ENCODE measurements around the gene SP9.
"Not testable (repeated sequence)": the region's sequence is repeated elsewhere in the genome, so short reads cannot be mapped to it uniquely, and the experiment has no call there.

Gene SP9

DNA sequence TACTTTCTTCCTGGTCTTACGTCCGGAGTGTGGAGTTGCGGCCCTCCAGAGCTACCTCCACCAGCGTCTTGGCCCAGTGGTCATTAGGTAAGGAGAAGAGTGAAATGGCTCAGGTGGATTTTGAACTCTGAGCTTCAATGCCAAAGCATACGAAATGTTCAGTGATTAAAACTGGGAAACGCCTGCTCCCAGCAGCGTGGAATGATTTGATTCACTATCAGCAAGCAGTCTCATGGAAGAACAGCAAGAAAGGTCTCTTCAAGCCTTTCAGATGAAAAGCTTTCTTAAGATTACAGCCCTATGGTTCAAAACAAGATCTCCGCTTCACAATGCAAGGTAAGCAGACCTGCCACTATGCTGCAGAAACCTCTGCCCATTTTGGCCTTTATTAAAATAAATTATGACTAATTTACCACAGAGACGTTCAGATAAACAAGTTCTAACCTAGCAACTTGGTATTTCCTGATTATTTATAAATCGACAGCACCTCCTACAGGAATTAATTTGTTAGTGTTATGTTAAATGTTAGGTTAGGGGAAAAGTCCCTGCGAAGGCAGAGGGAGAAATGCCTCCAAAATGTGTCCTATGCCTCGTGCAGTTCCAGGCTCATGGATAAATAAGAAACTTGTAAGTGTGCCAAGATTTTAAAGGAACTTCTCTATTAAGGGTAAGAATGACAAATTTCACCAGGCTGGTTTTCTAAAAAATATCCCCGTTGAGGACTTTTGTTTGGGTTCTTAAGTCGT, 10.1 kb downstream of the SP9 start:
- H3K27me3 ChIP-seq (ENCODE audit: control insufficient read depth in 5 of 5, insufficient read depth in 4 of 5, low read length in 5 of 5) = peaks cover 31 to 47% (median 40%) of the 10 kb centered on the region in 5 donors
- peaks cover 10 to 21% (median 14%) of the 10 kb centered on the region in 5 donors for H3K36me3 ChIP-seq (ENCODE audit: control insufficient read depth in 5 of 5, insufficient read depth in 5 of 5, low read length in 5 of 5)
- H3K9ac ChIP-seq (ENCODE audit: low read length in 5 of 5) = no peak overlapping the region
- H3K4me3 ChIP-seq (ENCODE audit: low read depth in 1 of 5, low read length in 5 of 5) = no peak overlapping the region
- no peak overlapping the region for H3K27ac ChIP-seq (ENCODE audit: low read depth, low read length)
- H3K9me3 ChIP-seq (ENCODE audit: control insufficient read depth in 5 of 5, low read length in 5 of 5) = peaks cover 0 to 3% (median 0%) of the 10 kb centered on the region in 5 donors
- peaks cover 2 to 38% (median 24%) of the 10 kb centered on the region in 5 donors for H3K4me1 ChIP-seq (ENCODE audit: control insufficient read depth in 5 of 5, insufficient read depth in 5 of 5, low read length in 5 of 5)

DNA sequence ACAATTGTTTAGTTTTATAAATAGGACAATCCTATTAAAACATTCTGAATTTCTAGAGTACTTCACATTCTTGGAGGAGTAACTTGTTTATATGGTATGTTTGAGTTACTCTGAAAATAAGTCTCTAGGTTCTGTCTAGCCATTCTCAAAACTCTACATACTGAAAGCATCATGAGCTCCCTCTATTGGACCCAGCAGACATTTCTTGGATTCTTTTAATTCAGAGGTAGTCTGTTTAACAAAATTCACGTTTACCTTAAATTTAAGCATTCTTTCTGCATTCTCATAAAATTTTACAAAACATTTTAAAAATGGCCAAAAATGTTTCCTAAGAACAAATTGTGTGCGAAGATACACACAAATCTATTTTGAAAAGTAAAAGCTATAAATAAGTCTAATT, 15.3 kb downstream of the SP9 start:
- Histone ChIP-seq H3K27ac (ENCODE audit: low read depth, low read length) (no peak overlapping the region), H3K9me3 (ENCODE audit: control insufficient read depth in 5 of 5, low read length in 5 of 5) (peaks cover 0 to 3% (median 0%) of the 10 kb centered on the region in 5 donors), H3K27me3 (ENCODE audit: control insufficient read depth in 5 of 5, insufficient read depth in 4 of 5, low read length in 5 of 5) (peaks cover 0 to under 1% (median 0%) of the 10 kb centered on the region in 5 donors), H3K4me3 (ENCODE audit: low read depth in 1 of 5, low read length in 5 of 5) (no peak overlapping the region), H3K36me3 (ENCODE audit: control insufficient read depth in 5 of 5, insufficient read depth in 5 of 5, low read length in 5 of 5) (peaks cover 10 to 25% (median 17%) of the 10 kb centered on the region in 5 donors), H3K4me1 (ENCODE audit: control insufficient read depth in 5 of 5, insufficient read depth in 5 of 5, low read length in 5 of 5) (peaks cover 0 to 2% (median 0%) of the 10 kb centered on the region in 5 donors), H3K9ac (ENCODE audit: low read length in 5 of 5) (no peak overlapping the region)

DNA sequence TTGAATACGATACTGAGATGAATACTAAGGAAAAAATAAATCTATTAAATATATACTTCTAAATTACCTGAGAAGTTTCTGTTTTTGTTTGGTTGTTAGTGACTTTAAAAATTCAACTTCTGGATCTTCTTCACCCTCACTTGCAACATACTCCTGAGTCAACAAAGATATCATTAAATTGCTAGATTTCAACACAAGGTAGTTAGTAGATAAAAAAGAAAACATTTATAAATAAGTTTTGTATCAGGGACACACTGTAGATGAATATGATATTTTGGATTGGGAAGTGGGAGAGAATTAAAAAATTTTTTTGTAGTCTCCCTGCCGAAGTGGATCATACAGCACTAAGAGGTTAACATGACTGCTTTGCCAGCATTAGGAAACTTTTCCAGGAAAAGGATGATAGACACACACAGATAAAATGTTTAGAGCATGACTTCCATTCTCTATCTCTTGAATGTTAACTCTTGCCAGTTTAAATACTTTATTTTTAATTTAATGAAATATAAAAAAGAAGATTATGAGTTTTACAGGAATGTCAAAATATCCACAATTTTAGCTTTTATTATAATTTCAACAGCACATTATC, 15.9 kb downstream of the SP9 start:
- Histone ChIP-seq H3K9me3 (ENCODE audit: control insufficient read depth in 5 of 5, low read length in 5 of 5) (peaks cover 0 to 3% (median 0%) of the 10 kb centered on the region in 5 donors), H3K4me1 (ENCODE audit: control insufficient read depth in 5 of 5, insufficient read depth in 5 of 5, low read length in 5 of 5) (peaks cover 0 to 2% (median 0%) of the 10 kb centered on the region in 5 donors), H3K4me3 (ENCODE audit: low read depth in 1 of 5, low read length in 5 of 5) (no peak overlapping the region), H3K27me3 (ENCODE audit: control insufficient read depth in 5 of 5, insufficient read depth in 4 of 5, low read length in 5 of 5) (no peaks in the 10 kb centered on the region), H3K36me3 (ENCODE audit: control insufficient read depth in 5 of 5, insufficient read depth in 5 of 5, low read length in 5 of 5) (peaks cover 10 to 25% (median 17%) of the 10 kb centered on the region in 5 donors), H3K9ac (ENCODE audit: low read length in 5 of 5) (peak overlapping the region in 1 of 5 donors; percentile 16), H3K27ac (ENCODE audit: low read depth, low read length) (no peak overlapping the region)

DNA sequence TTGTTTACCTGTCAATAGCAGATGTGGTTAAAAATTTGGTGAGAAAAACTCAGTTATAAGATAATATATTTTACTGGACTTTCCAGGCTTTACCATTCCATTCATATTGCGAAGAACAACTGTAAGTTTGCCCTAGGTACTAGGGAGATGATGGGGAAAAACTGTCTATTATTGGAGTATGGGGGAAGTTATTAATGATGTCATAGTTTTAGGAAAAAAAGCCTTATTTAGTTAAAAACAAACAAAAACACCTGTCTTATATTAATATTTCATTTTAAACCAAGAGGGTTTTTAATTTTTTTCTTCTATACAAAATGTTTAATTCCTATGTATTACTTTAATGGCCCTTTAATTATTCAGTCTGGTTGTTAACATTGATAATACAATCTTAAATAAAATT, 18.2 kb downstream of the SP9 start:
- no peaks in the 10 kb centered on the region for H3K27me3 ChIP-seq (ENCODE audit: control insufficient read depth in 5 of 5, insufficient read depth in 4 of 5, low read length in 5 of 5)
- peaks cover 0 to 2% (median 0%) of the 10 kb centered on the region in 5 donors for H3K4me1 ChIP-seq (ENCODE audit: control insufficient read depth in 5 of 5, insufficient read depth in 5 of 5, low read length in 5 of 5)
- H3K4me3 ChIP-seq (ENCODE audit: low read depth in 1 of 5, low read length in 5 of 5) = no peak overlapping the region
- H3K9ac ChIP-seq (ENCODE audit: low read length in 5 of 5) = no peak overlapping the region
- H3K9me3 ChIP-seq (ENCODE audit: control insufficient read depth in 5 of 5, low read length in 5 of 5) = no peaks in the 10 kb centered on the region
- H3K27ac ChIP-seq (ENCODE audit: low read depth, low read length) = no peak overlapping the region
- H3K36me3 ChIP-seq (ENCODE audit: control insufficient read depth in 5 of 5, insufficient read depth in 5 of 5, low read length in 5 of 5) = peaks cover 11 to 21% (median 13%) of the 10 kb centered on the region in 5 donors

DNA sequence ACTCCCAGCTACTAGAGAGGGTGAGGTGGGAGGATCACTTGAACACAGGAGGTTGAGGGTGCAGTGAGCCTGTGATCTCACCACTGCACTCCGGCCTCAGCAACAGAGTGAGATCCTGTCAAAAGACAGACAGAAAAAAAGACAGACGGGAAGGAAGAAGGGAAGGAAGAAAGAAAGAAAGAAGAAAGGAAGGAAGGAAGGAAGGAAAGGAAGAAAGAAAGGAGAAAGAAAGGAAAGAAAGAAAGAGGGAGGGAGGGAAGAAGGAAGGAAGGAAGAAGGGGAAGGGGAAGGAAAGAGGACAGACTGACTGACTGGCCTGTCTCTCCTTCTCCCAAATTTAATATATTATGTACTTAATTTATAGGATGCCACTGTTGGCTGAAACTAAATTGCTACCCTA, 21.6 kb downstream of the SP9 start:
- H3K9ac ChIP-seq (ENCODE audit: low read length in 5 of 5) = no peak overlapping the region
- H3K27me3 ChIP-seq (ENCODE audit: control insufficient read depth in 5 of 5, insufficient read depth in 4 of 5, low read length in 5 of 5) = no peaks in the 10 kb centered on the region
- H3K36me3 ChIP-seq (ENCODE audit: control insufficient read depth in 5 of 5, insufficient read depth in 5 of 5, low read length in 5 of 5) = peaks cover 0 to 10% (median 7%) of the 10 kb centered on the region in 5 donors
- H3K27ac ChIP-seq (ENCODE audit: low read depth, low read length) = no peak overlapping the region
- no peaks in the 10 kb centered on the region for H3K4me1 ChIP-seq (ENCODE audit: control insufficient read depth in 5 of 5, insufficient read depth in 5 of 5, low read length in 5 of 5)
- H3K4me3 ChIP-seq (ENCODE audit: low read depth in 1 of 5, low read length in 5 of 5) = no peak overlapping the region
- no peaks in the 10 kb centered on the region for H3K9me3 ChIP-seq (ENCODE audit: control insufficient read depth in 5 of 5, low read length in 5 of 5)

DNA sequence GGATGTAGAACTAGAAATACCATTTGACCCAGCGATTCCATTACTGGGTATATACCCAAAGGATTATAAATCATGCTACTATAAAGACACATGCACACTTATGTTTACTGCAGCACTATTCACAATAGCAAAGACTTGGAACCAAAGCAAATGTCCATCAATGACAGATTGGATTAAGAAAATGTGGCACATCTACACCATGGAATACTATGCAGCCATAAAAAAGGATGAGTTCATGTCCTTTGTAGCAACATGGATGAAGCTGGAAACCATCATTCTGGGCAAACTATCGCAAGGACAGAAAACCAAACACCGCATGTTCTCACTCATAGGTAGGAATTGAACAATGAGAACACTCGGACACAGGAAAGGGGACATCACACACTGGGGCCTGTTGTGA, 24.9 kb downstream of the SP9 start:
- not testable (repeated sequence) for H3K9me3 ChIP-seq (ENCODE audit: control insufficient read depth in 5 of 5, low read length in 5 of 5); H3K4me3 ChIP-seq (ENCODE audit: low read depth in 1 of 5, low read length in 5 of 5); H3K4me1 ChIP-seq (ENCODE audit: control insufficient read depth in 5 of 5, insufficient read depth in 5 of 5, low read length in 5 of 5); H3K9ac ChIP-seq (ENCODE audit: low read length in 5 of 5); H3K27ac ChIP-seq (ENCODE audit: low read depth, low read length); H3K27me3 ChIP-seq (ENCODE audit: control insufficient read depth in 5 of 5, insufficient read depth in 4 of 5, low read length in 5 of 5)
- peaks cover 8 to 23% (median 13%) of the 10 kb centered on the region in 5 donors for H3K36me3 ChIP-seq (ENCODE audit: control insufficient read depth in 5 of 5, insufficient read depth in 5 of 5, low read length in 5 of 5)

DNA sequence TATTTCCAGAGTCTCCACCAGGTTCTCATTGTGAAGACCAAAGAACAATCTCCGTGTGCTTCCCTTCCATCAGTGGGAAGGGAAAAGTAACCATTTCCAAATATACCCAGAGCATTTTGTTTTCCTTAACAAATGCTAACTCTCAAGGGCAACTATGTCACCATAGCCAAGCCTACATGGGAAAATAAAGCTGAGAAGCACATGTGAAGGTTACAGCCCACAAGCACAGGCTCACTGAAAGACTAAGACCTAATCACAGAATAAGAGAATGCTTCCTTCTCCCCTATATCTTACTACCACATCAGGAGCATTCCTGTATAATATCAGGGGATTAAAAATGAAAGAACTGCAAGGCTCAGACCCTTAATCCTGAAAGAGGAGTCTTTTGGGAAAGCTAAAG, 28.2 kb downstream of the SP9 start:
- H3K4me1 ChIP-seq (ENCODE audit: control insufficient read depth in 5 of 5, insufficient read depth in 5 of 5, low read length in 5 of 5) = no peaks in the 10 kb centered on the region
- no peak overlapping the region for H3K9ac ChIP-seq (ENCODE audit: low read length in 5 of 5)
- H3K4me3 ChIP-seq (ENCODE audit: low read depth in 1 of 5, low read length in 5 of 5) = no peak overlapping the region
- no peak overlapping the region for H3K27ac ChIP-seq (ENCODE audit: low read depth, low read length)
- H3K36me3 ChIP-seq (ENCODE audit: control insufficient read depth in 5 of 5, insufficient read depth in 5 of 5, low read length in 5 of 5) = peaks cover 8 to 28% (median 12%) of the 10 kb centered on the region in 5 donors
- peaks cover 0 to 4% (median 0%) of the 10 kb centered on the region in 5 donors for H3K9me3 ChIP-seq (ENCODE audit: control insufficient read depth in 5 of 5, low read length in 5 of 5)
- no peaks in the 10 kb centered on the region for H3K27me3 ChIP-seq (ENCODE audit: control insufficient read depth in 5 of 5, insufficient read depth in 4 of 5, low read length in 5 of 5)

DNA sequence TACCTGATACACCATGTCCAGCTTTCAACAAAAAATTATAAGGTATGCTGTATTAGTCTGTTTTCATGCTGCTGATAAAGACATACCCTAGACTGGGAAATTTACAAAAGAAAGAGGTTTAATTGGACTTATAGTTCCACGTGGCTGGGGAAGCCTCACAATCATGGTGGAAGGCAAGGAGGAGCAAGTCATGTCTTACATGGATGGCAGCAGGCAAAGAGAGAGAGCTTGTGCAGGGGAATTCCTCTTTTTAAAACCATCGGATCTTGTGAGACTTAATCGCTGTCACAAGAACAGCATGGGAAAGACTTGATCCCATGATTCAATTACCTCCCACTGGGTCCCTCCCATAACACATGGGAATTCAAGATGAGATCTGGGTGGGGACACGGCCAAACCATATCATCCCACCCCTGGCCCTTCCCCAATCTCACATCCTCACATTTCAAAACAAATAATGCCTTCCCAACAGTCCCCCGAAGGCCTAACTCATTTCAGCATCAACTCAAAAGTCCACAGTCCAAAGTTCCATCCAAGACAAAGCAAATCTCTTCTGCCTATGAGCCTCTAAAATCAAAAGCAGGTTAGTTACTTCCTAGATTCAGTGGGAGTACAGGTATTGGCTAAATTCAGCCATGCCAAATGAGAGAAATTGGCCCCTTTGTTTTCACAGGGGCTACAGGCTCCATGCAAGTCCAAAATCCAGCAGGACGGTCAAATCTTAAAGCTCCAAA, 28.9 kb downstream of the SP9 start:
- H3K4me1 ChIP-seq (ENCODE audit: control insufficient read depth in 5 of 5, insufficient read depth in 5 of 5, low read length in 5 of 5); H3K27me3 ChIP-seq (ENCODE audit: control insufficient read depth in 5 of 5, insufficient read depth in 4 of 5, low read length in 5 of 5); H3K9me3 ChIP-seq (ENCODE audit: control insufficient read depth in 5 of 5, low read length in 5 of 5); H3K4me3 ChIP-seq (ENCODE audit: low read depth in 1 of 5, low read length in 5 of 5); H3K9ac ChIP-seq (ENCODE audit: low read length in 5 of 5); H3K27ac ChIP-seq (ENCODE audit: low read depth, low read length): not testable (repeated sequence)
- peaks cover 8 to 29% (median 12%) of the 10 kb centered on the region in 5 donors for H3K36me3 ChIP-seq (ENCODE audit: control insufficient read depth in 5 of 5, insufficient read depth in 5 of 5, low read length in 5 of 5)

DNA sequence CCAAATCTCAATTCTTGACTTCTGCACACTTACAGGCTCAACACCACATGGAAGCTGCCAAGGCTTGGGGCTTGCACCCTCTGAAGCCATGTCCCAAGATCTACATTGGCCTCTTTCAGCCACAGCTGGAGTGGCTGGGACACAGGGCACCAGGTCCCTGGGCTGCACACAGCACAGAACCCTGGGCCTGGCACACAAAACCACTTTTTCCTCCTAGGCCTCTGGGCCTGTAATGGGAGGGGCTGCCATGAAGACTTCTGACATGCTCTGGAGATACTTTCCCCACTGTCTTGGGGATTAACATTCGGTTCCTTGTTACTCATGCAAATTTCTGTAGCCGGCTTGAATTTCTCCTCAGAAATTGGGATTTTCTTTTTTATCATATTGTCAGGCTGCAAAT, 29.9 kb downstream of the SP9 start:
- Histone ChIP-seq H3K27me3 (ENCODE audit: control insufficient read depth in 5 of 5, insufficient read depth in 4 of 5, low read length in 5 of 5) (no peaks in the 10 kb centered on the region), H3K9me3 (ENCODE audit: control insufficient read depth in 5 of 5, low read length in 5 of 5) (peaks cover 0 to 4% (median 0%) of the 10 kb centered on the region in 5 donors), H3K9ac (ENCODE audit: low read length in 5 of 5) (no peak overlapping the region), H3K27ac (ENCODE audit: low read depth, low read length) (no peak overlapping the region), H3K36me3 (ENCODE audit: control insufficient read depth in 5 of 5, insufficient read depth in 5 of 5, low read length in 5 of 5) (peaks cover 13 to 33% (median 21%) of the 10 kb centered on the region in 5 donors), H3K4me1 (ENCODE audit: control insufficient read depth in 5 of 5, insufficient read depth in 5 of 5, low read length in 5 of 5) (no peaks in the 10 kb centered on the region), H3K4me3 (ENCODE audit: low read depth in 1 of 5, low read length in 5 of 5) (no peak overlapping the region)

DNA sequence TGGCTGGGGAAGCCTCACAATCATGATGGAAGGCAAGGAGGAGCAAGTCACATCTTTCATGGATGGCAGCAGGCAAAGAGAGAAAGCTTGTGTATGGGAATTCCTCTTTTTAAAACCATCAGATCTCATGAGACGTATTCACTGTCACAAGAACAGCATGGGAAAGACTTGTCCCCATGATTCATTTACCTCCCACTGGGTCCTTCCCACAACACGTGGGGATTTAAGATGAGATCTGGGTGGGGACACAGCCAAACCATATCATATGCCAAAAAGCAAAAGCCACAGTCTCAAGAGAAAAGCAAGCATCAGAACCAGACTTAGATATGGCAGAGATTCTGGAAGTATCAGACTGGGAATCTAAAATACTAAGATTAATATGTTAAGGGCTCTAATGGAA, 30.8 kb downstream of the SP9 start:
- Histone ChIP-seq H3K27ac (ENCODE audit: low read depth, low read length) (no peak overlapping the region), H3K4me1 (ENCODE audit: control insufficient read depth in 5 of 5, insufficient read depth in 5 of 5, low read length in 5 of 5) (no peaks in the 10 kb centered on the region), H3K36me3 (ENCODE audit: control insufficient read depth in 5 of 5, insufficient read depth in 5 of 5, low read length in 5 of 5) (peaks cover 22 to 41% (median 25%) of the 10 kb centered on the region in 5 donors), H3K9ac (ENCODE audit: low read length in 5 of 5) (no peak overlapping the region), H3K9me3 (ENCODE audit: control insufficient read depth in 5 of 5, low read length in 5 of 5) (peaks cover 0 to 4% (median 0%) of the 10 kb centered on the region in 5 donors), H3K27me3 (ENCODE audit: control insufficient read depth in 5 of 5, insufficient read depth in 4 of 5, low read length in 5 of 5) (no peaks in the 10 kb centered on the region), H3K4me3 (ENCODE audit: low read depth in 1 of 5, low read length in 5 of 5) (no peak overlapping the region)

Data from subcutaneous abdominal adipose tissue (tissue), 5 donors.